Osteocyte (in vitro differentiated cells): ENCODE data around the gene ANXA2. TPM values are rescaled to one million over a fixed set of nuclear protein-coding genes. Genes with fewer than 3 reads are reported as not detected.
"Not testable (repeated sequence)": the region's sequence is repeated elsewhere in the genome, so short reads cannot be mapped to it uniquely, and the experiment has no call there.

Experiments
- DNase-seq: peaks from one replicate; pipeline ENCODE4 v3.0.0; 2021; ENCODE audit warnings: mixed read lengths; ENCODE audit not compliant: unreplicated experiment; ENCODE audit errors: extremely low spot score
- H3K27ac Mint-ChIP-seq: one replicate; pipeline ENCODE4 v1.8.0; 2021; ENCODE audit warnings: mild to moderate bottlenecking, mixed read lengths; ENCODE audit not compliant: unreplicated experiment
- H3K27me3 Mint-ChIP-seq: one replicate; pipeline ENCODE4 v1.8.0; 2021; ENCODE audit warnings: mixed read lengths; ENCODE audit not compliant: unreplicated experiment
- H3K36me3 Mint-ChIP-seq: one replicate; pipeline ENCODE4 v1.8.0; 2021; ENCODE audit warnings: mixed read lengths; ENCODE audit not compliant: unreplicated experiment
- H3K4me1 Mint-ChIP-seq: one replicate; pipeline ENCODE4 v1.8.0; 2021; ENCODE audit warnings: mixed read lengths; ENCODE audit not compliant: unreplicated experiment
- H3K4me3 Mint-ChIP-seq: one replicate; pipeline ENCODE4 v1.8.0; 2021; ENCODE audit warnings: mild to moderate bottlenecking, moderate library complexity, mixed read lengths; ENCODE audit not compliant: unreplicated experiment
- H3K9me3 Mint-ChIP-seq: one replicate; pipeline ENCODE4 v1.8.0; 2021; ENCODE audit warnings: mixed read lengths; ENCODE audit not compliant: unreplicated experiment
- CTCF ChIP-seq: fragments of 200-600 bp; sonication (generic); IDR thresholded peaks from 2 replicates; pipeline ENCODE4 v1.5.0; 2021; ENCODE audit warnings: antibody characterized with exemption, mild to moderate bottlenecking, moderate library complexity
- total RNA-seq: library from RNA; stranded (reverse); gene quantifications from 2 replicates; pipeline ENCODE4 v1.2.1, GENCODE V29; 2021

The ANXA2 gene
- total RNA-seq, 1 donor from 2014 or later: 2,961 TPM

- no peak for DNase-seq
- Mint-ChIP-seq H3K27ac (peak overlapping the region; percentile 76), H3K27me3 (no peaks in the 10 kb centered on the region), H3K4me1 (peaks cover 63% of the 10 kb centered on the region), H3K9me3 (no peaks in the 10 kb centered on the region), H3K36me3 (peaks cover 11% of the 10 kb centered on the region), H3K4me3 (no peak overlapping the region)
- TF ChIP-seq CTCF: peak; percentile 33
Measured at GRCh38 chr15:60340207-60340921, 57.4 kb downstream of the ANXA2 start.

DNA sequence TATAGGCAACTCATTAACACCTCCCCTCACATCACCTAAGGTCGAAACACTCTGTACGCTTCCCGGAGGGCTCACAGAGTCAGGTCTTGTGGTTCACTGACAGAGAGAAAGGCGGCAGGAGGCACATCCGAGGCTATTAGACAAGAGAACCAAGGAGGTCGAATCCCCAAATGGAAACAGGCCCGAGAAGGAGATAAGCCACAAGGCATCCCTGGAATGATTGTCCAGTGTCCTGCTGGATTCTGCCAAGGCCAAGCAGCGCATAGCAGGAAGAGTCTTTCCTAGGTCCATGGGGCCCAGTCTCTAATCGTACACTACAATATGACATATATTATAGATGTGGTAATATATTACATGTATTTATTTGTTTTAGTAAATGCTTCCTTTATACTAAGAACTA is 58.5 kb downstream of the ANXA2 start:
- Mint-ChIP-seq H3K4me1 (peaks cover 54% of the 10 kb centered on the region), H3K4me3 (no peak overlapping the region), H3K9me3 (no peaks in the 10 kb centered on the region), H3K27ac (peak overlapping the region; percentile 43), H3K36me3 (peaks cover 1% of the 10 kb centered on the region), H3K27me3 (no peaks in the 10 kb centered on the region)
- TF ChIP-seq CTCF: no peak
- no peak for DNase-seq

DNA sequence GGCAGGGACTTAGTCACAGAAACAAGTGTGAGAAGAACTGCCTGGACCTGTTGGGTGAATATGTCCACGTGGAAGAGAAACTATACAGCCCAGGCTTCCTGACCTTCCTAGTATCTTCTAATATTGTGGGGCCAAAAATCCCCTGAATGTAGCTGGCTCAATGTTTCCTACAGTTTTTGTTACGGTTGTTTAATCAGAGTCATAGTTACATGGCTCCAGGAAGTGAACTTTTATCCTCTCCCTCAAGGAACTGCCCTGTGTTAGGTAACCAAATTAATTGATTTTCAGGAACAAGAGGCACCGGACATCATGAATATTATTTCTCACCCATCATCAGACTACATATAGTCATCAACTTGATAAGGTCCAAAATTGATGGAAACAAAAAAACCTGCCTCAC is 59.0 kb downstream of the ANXA2 start:
- peaks cover 50% of the 10 kb centered on the region for H3K4me1 Mint-ChIP-seq
- H3K27ac Mint-ChIP-seq: peak overlapping the region; percentile 43
- peaks cover 2% of the 10 kb centered on the region for H3K27me3 Mint-ChIP-seq
- TF ChIP-seq CTCF: no peak
- no peak overlapping the region for H3K4me3 Mint-ChIP-seq
- no peaks in the 10 kb centered on the region for H3K36me3 Mint-ChIP-seq
- no peak for DNase-seq
- H3K9me3 Mint-ChIP-seq: no peaks in the 10 kb centered on the region

- peaks cover 5% of the 10 kb centered on the region for H3K36me3 Mint-ChIP-seq
- H3K4me1 Mint-ChIP-seq: peaks cover 34% of the 10 kb centered on the region
- H3K9me3 Mint-ChIP-seq: no peaks in the 10 kb centered on the region
- DNase-seq: no peak
- peaks cover 10% of the 10 kb centered on the region for H3K27me3 Mint-ChIP-seq
- no peak overlapping the region for H3K27ac Mint-ChIP-seq
- no peak for TF ChIP-seq CTCF
- H3K4me3 Mint-ChIP-seq: no peak overlapping the region
Measured at GRCh38 chr15:60337076-60337475, 60.7 kb downstream of the ANXA2 start.

DNA sequence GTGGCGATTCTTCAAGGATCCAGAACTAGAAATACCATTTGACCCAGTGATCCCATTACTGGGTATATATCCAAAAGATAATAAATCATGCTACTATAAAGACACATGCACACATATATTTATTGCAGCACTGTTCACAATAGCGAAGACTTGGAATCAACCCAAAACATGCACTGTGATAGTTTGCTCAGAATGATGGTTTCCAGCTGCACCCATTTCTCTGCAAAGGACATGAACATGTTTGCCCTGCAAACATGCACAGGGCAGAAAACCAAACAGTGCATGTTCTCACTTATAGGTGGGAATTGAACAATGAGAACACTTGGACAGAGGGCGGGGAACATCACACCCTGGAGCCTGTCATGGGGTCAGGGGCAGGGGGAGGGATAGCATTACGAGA is 62.5 kb downstream of the ANXA2 start:
- peaks cover 16% of the 10 kb centered on the region for H3K4me1 Mint-ChIP-seq
- DNase-seq, H3K9me3 Mint-ChIP-seq, H3K27ac Mint-ChIP-seq, H3K4me3 Mint-ChIP-seq, H3K27me3 Mint-ChIP-seq, H3K36me3 Mint-ChIP-seq: not testable (repeated sequence)
